GM19351 (cell line): Measurements from ENCODE around the gene SSBP3.
"Not testable (repeated sequence)": the region's sequence is repeated elsewhere in the genome, so short reads cannot be mapped to it uniquely, and the experiment has no call there.

Experiments used
- ATAC-seq: cut with Tn5 transposase; IDR thresholded peaks from one replicate; pipeline ENCODE4 v1.9.1; 2021; ENCODE audit warnings: mild to moderate bottlenecking, moderate library complexity; ENCODE audit not compliant: unreplicated experiment

Gene SSBP3

GRCh38 chr1:54228638-54229079 lies 177.5 kb downstream of the SSBP3 start:
- no peak for ATAC-seq

DNA sequence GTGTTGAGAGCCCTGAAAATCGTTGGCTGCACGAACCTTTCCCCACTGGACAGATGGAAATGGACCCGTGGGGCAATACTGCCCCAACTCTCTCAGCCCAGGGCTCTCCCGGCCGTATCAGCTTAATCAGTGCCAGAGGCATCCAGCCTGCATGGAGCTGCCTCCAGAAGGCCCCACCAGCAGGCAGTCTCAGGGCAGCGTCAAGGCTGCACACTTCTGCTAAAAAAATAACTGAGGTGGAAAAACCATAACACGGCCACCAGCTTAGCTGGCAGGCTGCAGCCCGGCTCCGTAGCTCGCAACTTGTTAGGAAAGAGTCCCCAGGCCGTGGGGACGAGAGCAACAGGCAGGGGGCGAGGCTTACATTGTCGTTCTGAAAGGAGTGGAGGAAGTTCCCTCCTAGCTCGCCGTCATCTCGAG lies 178.3 kb downstream of the SSBP3 start:
- ATAC-seq, result no peak

GRCh38 chr1:54227091-54227602 lies 179.0 kb downstream of the SSBP3 start:
- ATAC-seq, result no peak

GRCh38 chr1:54225986-54226559 lies 180.1 kb downstream of the SSBP3 start:
- no peak for ATAC-seq

GRCh38 chr1:54225378-54225777 lies 180.8 kb downstream of the SSBP3 start:
- ATAC-seq, result no peak

DNA sequence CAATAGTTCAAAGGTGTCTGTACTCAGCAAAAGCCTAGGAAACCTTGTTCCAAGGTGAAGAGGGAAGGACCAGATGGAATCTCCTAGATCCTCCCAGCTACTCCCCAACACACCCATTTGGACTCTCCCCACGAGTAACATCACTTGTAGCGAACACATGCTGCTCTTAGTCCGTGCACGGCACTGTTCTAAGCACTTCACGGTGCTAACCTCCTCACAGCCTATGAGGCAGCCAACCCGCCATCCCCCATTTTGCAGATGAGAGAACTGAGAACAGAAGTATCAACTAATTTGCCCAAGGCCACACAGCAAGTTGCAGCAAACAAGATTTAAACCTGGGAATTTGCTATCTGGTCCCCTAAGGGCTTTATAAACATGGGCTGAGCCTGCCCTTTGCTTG lies 182.0 kb downstream of the SSBP3 start:
- no peak for ATAC-seq

DNA sequence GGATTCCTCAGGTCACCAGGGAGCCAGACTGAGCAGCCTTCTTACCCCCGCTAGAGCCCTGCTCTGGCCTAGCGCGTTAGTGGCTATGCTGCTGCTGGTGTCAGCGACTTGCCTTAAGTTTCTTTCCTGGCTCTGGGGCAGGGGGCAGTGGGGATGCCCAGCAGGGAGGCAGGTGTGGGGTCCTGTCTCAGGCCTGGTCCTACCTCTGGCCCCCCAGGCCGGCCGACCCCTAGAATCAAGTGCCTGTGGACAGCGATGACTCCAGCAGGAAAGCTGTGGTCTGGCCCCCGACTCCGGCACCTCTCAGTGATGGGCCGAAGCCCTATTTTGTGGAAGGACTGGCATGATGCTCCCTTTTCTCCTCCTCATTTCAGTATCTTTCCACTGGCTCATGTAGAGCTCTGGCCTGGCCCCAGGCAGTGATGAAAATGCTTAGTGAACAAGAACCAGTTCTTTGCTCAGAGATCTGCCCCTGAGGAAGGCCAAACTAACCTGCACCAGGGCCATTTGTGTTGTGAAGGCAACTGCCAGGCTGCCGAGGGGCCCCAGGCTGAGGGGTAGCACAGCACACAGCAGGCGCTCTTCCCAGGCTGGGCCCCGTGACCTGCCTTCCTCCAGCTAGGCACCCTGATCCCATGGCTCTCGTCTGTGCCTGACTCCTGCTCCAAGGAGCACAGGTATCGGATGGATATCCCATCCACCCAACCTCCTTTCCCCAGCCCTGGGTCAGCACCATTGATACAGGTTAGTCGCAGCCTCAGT lies 182.6 kb downstream of the SSBP3 start:
- ATAC-seq, result no peak

DNA sequence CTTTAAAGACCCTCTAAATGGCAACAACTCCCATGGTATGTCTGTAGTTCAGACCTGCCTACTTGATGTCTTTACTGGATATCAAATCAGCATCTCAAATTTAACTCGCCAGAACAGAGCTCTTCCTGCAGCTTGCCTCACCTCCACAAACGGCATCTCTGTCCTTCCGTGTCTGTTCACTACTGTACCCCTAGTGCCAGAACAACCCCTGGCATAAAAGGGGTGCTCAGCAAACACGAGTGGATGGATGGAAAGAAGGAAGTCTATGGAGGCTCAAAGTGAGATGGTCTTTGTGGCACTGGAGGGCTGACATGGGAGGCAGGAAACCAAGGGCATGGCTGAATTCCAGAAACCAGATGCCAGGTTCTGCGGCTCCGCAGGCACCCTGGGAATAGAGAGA lies 183.5 kb downstream of the SSBP3 start:
- ATAC-seq, result no peak

GRCh38 chr1:54221867-54222484 lies 184.2 kb downstream of the SSBP3 start:
- ATAC-seq, result no peak

DNA sequence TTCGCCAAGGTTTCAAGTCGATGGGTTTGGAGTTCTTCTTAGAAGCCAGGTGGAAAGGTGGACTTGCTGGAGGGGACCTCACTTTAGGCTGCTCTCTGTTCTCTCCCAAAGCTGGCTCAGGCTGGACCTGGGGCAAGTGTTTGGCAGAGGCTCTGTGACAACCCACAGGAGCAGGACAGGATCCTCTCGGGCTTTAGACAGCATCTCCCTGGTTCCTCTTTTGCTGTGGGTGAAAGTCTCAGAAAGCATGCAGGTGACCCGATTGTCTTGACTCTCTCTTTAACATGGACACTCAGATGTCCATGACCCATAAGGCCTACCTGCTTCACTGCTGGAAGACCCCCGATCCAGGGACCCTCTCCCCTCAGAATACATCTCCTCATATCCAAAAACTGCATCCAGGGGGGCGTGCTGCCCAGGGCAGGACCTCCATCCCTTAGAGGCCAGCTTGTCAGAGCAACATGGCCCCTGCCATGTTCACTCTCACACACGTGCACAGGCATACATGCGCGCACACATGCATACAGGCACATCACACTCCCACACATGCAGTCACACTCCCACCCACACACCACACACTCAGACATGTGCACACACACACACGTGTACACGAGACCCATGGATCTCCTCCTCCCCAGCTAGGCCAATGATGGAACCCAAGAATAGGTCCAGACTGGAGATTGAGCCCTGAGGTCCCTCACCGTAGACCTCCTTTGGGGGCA lies 184.9 kb downstream of the SSBP3 start:
- ATAC-seq, result no peak

DNA sequence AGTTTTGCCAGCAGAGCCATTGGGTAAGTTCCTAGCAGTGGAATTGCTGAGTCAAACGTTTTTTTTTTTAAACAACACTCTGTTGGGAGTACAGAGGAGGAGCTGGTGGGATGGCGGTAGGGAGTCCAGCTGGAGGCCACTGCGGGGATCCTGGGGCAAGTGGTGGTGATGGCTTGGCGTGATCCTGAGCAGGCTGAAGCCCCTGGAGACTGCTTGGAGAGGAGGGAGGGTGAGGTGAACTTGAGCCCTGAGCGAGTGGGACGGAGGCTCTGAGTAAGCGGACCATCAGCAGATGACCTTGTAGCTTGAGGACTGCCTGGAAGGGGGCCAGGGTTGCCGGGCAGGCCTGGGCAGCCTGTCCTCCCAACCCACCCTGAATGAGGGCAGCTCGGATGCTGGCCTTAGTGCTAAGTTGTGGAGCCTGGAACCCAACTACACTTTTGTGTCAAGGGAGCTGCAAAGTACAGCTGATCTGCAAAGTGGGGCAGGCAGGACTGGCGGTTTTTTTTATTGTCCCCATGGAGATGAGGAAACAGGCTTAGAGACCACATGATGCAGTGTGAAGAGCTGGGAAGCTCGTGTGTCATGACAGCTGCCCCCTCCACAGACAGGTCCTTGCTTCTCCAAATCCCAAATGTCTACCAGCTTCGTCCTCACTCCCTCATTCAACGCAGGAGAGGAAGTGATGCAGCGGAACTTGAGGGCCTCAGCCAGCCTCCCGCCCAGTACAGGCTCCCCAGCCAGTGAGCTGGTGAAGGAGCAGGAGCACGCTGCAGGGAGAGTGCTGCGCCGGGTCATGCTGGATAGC lies 186.0 kb downstream of the SSBP3 start:
- no peak for ATAC-seq

DNA sequence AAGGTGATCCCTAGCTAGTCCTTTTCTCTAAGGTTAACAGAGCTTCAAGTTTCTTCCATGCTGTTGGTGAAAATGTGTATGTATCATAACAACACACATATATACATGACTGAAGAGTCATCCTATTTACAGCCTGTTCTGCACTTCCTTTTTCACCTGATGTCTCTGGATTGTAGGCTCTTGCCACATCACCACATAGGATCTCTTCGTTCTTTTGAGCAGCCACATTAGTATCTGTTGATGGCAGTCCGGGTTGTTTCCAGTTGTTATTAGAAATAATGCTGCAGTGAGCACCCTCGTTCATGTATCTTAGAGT lies 186.5 kb downstream of the SSBP3 start:
- ATAC-seq, result no peak

DNA sequence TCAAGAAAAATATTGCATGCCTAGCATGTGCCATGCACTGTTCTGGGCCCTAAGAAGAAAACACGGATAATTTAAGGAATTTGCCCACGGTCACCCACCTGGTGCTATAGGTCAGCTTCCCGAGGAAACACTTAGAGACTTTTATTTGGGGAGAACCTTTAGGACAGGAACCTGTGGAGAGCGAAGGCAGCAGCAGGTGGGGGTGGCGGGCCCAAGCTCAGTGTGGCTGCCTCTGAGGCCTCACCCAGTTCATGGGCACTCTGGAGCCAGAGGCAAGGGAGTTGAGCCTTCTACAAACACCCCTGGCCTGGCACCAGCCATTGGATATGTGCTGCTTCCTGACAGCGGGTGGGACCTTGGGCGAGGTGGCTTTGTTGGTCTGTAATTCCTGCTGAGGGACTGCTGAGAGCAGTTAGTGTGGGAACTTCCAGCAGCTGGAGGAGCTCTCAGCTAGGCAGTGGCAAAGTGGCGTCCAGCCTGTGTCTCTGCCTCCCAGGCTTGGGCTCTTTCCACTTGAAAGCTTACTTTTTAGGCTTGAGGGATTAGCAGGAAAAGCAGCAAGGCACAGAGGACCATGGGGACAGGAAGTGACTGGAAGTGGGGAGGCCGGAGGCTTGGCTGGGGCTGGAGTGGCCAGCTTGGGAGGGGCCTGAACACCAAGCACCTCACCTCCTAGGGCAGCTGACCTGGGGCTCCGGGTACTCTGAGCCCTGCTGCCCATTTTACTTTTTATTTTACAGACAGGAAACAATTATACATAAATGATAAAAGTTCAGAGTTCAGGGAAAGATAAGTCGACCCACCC lies 187.1 kb downstream of the SSBP3 start:
- no peak for ATAC-seq

GRCh38 chr1:54215523-54215922 lies 190.7 kb downstream of the SSBP3 start:
- ATAC-seq, result no peak

GRCh38 chr1:54212872-54213271 lies 193.3 kb downstream of the SSBP3 start:
- no peak for ATAC-seq

DNA sequence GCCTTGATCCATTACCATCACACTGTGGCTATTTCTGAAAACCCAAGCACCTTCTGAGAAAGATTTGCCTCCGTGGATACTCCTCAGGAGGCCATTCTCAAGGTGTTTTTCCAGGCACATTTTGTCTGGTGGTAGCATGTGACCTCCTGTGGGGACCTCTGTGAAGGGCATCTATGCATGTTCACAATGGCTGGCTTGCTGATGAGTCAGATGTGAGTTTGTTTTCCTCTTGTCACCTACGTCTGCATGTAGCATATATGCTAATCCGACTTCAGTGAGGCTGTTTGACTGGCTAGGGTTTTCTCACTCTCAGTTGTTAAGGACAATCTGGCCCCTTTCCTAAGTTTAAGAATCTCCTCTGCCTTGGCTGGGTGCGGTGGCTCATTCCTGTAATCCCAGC lies 198.3 kb downstream of the SSBP3 start:
- ATAC-seq, result not testable (repeated sequence)

- no peak for ATAC-seq
Observed at GRCh38 chr1:54207287-54207686, 198.9 kb downstream of the SSBP3 start.

DNA sequence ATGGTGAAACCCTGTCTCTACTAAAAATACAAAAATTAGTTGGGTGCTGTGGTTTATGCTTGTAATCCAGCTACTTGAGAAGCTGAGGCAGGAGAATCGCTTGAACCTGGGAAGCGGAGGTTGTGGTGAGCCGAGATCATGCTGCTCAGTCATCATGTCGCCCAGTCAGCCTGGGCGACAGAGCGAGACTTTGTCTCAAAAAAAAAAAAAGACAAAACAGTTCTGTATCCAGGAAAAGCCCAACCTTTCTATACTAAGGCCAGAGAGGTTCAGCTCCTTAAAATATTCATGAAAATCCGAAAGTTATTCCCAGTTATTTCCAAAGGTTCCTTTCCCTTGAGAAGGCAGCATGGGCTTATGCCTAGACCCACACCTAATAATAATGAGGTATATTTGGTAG lies 202.0 kb downstream of the SSBP3 start:
- ATAC-seq, result no peak

DNA sequence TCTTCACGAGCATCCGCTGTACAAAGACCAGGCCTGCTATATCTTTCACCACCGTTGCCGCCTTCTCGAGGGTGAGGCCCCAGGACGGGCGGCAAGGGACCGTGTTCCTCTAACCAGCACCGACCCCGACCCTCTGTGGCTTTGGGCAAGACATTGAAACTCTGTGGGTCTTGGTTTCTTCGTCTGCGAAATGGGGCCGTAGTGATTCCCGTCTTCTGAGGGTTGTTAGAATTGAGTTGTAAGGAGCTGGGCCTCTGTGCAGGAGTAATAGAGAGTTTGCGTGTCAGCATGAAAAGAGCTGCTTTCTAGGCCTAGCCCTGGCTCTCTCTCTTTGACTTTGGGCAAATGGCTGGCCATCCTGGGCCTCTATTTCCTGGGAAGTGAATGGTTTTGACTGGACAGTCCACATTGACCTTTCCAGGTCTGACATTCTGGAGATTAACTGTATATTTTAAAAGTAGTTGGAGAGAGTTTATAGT lies 205.6 kb downstream of the SSBP3 start:
- ATAC-seq, result peak; percentile 5
